ENCODE measurements around the gene TJP3.

- no peak for TF ChIP-seq POLR2A (IDR thresholded peaks at IDR 0.05)
- no peak for TF ChIP-seq CTCF (IDR thresholded peaks at IDR 0.05)
Measured at GRCh38 chr19:3736106-3736724, 28.0 kb downstream of the TJP3 start.
